Measurements from ENCODE around the gene OSBP2.

Gene OSBP2

DNA sequence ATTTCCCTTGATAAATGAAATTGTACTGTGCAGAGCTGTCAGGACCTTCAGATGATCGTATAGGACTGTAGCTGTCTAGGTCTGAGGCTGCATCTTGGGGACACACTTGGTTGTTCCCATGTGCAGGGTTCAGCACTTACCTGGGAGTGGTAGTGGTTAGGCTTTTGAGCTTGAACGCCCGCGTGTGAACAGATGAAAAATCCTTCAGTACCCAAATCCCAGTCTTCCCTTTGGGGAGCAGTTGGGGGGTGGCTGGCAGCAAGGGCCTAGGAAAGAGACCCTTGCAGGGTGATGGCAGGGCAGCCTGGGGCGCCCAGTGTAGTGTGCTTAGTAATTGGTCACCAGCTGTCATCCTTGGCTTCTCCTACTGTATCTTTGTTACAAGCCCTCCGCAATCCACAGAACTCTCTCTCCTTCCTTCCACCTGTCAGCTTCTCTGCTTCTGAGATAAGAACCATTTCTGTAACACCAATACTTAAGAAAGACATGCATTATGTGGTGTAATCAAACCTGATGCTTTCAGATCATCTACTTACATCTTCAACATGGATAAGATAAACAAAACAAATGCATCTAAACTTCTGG lies 209.3 kb downstream of the OSBP2 start:
- no peak for DNase-seq (ENCODE audit: low read depth in 2 of 2)

DNA sequence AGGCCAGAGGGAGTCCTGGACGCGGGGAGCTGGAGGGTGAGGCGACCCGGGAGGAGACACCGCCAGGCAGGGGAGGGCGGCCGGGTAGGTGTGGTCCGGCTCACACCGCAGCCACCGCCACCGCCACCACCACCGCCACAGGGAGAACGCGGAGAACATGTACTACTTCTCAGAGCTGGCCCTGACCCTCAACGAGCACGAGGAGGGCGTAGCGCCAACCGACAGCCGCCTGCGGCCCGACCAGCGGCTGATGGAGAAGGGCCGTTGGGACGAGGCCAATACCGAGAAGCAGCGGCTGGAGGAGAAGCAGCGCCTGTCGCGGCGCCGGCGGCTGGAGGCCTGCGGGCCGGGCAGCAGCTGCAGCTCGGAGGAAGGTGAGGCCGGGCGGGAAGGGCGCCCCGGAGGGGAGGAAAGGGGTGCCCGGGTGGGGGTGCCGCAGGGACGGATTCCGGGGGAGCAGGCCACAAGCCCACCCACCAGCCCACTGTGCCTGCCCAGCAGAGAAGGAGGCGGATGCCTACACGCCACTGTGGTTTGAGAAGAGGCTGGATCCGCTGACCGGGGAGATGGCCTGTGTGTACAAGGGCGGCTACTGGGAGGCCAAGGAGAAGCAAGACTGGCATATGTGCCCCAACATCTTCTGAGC lies 211.1 kb downstream of the OSBP2 start:
- no peak for DNase-seq (ENCODE audit: low read depth in 2 of 2)

DNA sequence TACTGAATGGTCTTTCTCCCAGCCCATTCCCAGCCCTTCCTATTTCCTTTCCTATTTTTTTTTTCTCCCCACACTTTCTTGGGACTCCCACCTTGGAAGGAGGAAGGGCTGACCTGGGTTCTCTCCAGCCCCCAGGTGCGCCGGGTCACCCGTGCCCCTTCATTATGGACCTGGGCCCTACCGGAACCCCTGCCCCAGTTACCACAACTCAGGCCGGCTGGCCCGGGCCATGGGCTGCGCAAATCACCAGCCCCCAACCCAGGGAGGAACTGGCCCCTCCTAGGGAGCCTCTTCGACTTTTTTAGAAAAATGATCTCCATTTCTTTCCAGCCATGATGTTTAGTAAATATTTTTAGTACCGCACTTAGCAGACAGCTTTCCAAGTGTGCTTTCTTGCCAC lies 211.7 kb downstream of the OSBP2 start:
- DNase-seq (ENCODE audit: low read depth in 2 of 2), result no peak

DNA sequence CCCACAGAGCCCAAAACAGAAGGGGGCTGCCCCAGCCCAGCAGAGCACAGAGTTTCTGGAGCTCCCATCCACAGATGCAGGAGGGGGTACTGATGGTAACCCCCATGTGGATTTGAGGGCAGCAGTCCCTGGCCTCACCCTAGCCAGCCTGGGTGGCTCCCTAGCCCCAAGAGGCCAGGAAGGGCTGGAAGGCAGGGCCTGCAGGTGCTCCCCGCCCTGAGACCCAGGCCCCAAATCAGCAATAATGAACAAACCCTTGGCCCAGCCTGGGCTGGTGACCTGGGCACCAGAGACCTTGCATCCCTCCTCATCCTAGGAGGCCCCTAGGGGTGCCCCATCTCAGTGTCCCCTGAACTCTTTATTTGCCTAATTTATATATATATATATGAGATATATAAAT lies 212.3 kb downstream of the OSBP2 start:
- no peak for DNase-seq (ENCODE audit: low read depth in 2 of 2)

DNA sequence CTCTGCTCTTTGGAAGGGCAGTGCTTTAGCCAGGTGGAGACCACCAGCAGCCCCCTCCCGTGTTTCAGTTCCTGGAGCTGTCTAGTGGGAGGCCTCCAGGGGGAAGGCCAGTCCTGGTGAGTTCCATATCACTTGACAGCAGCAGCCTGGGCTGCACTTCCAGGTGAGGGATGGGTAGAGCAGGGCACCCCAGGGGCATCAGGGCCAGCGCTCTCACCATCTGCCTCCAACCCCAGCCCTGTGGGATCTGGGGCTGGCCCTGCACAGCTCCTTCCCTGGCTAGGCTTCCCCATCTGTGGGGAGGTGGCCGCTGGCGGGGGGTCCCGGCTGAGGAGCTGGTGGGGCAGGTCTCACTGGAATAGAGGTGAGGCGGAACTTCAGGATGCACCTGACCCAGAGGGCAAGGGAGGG lies 213.4 kb downstream of the OSBP2 start:
- DNase-seq (ENCODE audit: low read depth in 2 of 2), result no peak

DNA sequence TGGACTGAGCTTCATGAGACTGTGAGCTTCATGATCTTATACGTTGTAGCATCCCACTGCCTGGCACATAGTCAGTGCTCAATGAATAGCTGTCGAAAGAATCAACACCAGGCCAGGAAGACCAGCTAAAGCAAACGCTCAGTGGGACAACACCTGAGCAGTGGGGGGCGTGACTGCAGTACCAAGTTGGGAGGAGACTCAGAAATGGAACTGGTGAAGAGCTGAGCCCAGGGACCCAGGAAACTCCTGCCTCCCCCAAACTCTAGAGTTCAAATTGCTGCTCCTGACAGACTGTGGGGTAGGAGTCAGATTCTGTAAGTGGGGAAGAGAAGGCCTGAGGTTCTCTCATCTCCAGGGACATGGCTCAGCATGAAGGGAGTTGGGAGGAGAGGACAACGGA lies 214.6 kb downstream of the OSBP2 start:
- DNase-seq (ENCODE audit: low read depth in 2 of 2), result no peak

DNA sequence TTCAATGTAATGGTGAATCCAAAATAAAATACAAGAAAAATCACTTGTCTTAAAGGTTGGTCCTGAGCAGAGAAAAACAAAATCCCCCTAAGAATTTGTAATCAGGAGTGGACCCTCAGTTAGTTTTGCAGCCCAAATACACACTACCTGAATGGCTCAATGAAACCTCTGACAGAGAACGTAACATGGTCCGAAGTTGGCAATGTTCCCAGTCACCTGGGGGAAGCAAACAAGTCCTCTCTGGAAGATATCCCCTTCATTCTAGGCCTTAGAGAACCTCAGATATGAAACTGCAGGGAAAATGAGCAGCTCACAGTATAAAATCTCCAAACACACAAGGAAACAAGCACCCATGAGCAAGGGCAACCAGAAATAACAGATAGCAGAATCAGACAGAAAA lies 215.7 kb downstream of the OSBP2 start:
- no peak for DNase-seq (ENCODE audit: low read depth in 2 of 2)

DNA sequence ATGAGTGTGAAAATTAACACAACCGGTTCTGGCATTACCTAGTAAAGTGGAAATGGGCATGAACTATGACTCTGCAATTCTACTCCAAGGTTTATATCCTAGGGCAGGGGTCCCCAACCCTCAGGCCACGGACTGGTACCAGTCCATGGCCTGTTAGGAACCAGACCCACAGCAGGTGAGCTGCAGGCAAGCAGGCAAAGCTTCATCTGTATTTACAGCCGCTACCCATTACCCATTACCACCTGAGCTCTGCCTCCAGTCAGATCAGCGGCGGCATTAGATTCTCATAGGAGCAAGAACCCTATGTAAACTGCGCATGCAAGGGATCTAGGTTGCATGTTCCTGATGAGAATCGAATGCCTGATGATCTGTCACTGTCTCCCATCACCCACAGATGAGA lies 224.1 kb downstream of the OSBP2 start:
- DNase-seq (ENCODE audit: low read depth in 2 of 2), result no peak

DNA sequence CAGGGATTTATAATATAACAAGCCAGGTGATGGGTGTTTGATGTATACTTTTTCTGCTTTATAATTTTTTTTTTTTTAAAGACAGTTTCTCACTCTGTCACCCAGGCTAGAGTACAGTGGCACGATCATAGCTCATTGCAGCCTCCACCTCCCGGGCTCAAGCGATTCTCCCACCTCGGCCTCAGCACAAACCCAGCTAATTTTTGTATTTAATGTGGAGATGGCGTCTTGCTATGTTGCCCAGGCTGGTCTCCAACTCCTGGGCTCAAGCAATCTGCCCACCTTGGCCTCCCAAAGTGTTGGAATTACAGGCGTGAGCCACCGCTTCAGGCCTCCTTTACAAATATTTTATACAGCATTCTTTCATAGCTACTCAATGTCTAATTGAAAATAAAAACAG lies 225.3 kb downstream of the OSBP2 start:
- DNase-seq (ENCODE audit: low read depth in 2 of 2), result no peak

DNA sequence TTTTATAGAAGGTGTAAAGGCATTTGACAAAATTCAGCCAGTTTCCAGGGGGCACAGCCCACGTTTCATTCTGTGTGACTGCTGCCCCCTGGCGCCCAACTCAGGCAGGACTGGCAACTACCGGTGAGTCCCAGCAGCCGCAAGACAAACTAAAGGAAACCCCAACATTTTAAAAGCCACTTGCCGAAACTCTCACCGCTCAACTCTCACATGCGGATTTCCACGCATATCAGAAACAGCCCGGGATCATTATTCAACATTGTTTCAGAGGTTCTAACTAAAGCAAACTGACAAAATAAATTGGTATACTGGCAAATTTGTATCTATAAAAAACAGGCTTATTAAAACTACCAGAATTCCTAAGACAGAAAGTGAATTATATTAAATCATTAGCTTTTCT lies 225.7 kb downstream of the OSBP2 start:
- peak; percentile 19 to 32 for DNase-seq (ENCODE audit: low read depth in 2 of 2)

DNA sequence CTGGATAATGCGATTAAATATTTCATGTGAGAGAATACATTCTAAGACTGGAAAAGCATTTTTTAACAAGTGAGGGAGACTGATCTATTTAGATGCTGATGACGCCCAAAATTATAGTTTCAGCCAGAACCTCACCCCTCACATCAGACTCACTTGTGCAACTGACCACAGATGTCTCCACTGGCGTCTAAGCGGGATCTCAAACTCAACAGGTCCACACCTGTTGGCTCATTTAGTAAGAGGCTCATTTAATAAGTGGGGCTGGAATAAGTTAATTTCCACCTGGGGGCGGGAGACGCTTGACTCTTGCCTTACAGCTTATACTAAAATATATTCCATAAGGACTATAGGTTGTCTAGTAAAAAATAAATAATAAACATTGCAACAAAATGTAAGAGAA lies 226.4 kb downstream of the OSBP2 start:
- no peak for DNase-seq (ENCODE audit: low read depth in 2 of 2)

DNA sequence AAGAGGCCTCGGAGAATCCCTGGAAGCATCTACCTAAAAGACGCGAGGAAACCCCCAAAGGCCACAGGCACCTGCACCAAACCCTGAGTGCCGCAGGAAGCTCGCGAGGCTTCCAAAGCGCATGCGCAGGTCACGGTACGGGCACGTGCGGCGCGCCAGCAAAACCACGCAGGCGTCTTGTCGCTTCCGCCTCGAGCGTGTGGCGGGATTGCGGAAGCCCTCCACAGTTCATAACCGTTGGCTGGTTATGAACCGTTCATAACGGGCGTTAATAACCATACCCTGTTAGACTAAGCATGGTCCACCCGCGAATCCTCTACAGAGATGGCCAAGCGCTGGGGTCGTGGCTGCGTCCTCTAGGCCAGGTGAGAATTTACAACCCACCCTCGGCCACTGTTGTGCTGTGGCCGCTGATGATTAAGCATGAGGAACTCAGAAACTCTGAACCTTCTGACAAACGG lies 227.5 kb downstream of the OSBP2 start:
- peak; percentile 13 to 25 for DNase-seq (ENCODE audit: low read depth in 2 of 2)

DNA sequence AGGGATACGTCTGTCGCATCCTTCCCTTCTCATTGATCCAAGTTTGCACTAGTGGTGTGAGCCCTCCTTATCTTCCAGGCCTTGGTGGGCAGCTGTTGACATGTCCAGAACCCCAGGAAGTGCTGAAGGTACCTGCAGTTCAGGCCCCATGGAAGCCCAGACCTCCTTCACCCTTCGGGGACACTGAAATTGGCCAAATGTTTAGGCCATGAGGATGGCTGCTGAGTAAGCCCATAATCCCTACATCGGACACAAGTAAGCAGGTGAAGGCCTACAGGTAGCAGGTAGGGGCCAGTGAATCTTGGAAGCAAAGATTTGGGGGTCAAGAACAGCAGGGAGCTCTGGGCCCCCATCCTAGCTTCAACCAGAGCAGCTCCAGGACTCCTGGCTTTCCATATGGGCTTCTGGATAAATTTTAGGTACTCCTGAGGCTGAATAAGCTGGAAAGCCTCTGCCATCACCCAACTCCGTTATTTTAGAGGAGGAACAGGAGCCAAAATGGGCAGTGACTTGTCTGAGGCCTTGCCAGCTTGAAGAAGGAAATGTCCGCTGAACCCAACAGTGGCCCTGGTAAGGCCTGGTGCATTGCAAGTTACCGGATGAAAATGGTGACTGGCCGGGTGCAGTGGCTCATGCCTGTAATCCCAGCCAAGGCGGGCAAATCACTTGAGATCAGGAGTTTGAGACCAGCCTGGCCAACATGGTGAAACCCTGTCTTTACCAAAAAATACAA lies 228.7 kb downstream of the OSBP2 start:
- DNase-seq (ENCODE audit: low read depth in 2 of 2), result no peak

DNA sequence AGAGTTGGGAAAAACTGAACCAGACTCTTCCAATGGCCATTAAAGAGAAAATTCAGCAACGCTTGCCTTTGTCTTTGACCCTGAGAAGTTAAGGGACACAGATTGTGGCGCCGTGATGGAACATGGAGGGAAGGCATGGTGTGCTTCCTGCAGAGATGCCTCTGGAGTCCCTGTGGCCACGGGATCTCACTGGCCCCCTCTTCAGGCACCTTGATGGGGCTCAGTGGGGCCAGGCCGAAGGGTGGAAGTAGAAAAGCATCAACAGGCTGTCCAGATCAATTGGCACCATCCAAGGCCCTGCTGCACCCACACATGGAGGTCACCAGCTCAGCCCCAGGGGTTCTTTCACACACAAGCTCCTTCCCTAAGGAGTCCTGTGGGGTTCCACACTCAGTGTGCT lies 231.0 kb downstream of the OSBP2 start:
- DNase-seq (ENCODE audit: low read depth in 2 of 2), result no peak

DNA sequence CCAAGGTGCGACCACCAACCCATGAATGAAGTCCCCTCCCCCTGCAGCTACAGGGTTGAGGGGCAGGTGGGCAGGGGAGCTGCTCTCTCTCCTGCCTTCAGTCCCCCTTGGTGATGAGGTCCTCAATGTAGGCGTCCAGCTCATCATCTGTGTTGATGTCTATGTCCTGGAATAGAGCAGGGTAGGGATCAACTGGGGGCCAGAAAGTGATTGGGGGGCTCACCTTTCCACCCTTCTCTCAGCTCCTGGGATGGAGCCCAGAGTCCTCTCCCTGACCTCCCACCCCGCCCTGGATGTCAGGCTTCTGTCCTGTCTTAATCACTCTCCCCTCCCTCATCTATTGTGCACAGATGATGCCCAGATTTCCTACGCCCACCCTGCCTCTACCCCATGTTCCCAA lies 232.0 kb downstream of the OSBP2 start:
- no peak for DNase-seq (ENCODE audit: low read depth in 2 of 2)

DNA sequence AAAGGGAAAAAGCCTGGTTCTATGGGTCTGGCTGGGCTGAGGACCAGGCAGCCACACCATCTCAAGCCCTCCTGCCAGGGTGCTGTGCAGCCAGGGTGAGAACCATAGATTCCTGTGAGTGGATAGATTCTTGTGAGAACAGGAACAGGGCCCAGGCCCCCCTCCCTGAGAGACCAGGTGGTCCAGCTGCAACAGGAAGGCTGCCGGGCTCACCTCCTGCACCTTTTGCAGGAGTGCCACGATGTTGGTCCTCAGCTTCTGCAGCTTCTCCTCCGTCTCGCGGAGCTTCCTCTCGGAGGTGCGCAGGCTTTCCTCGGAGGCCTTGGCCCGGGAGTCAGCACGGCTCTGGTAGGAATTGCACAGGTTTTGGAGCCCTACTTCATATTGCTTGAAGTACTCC lies 233.1 kb downstream of the OSBP2 start:
- no peak for DNase-seq (ENCODE audit: low read depth in 2 of 2)

DNA sequence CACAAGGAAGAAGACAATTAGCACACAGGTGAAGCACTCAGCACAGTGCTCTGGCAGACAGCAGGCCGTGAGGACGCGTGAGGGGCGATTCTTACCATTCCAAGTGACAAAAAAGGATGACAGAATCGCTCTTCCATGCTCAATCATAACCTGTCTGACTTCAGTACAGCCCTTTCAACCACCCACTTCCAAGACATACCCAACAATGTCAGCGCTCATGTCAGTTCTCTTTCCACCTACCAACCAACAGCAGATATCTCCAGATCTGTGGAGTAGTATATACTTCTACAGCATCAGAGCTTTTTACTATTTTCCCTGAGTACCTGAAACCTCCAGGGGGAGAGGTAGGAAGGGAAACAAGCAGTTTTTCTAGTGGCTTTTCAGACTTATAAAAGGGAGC lies 233.7 kb downstream of the OSBP2 start:
- DNase-seq (ENCODE audit: low read depth in 2 of 2), result no peak

DNA sequence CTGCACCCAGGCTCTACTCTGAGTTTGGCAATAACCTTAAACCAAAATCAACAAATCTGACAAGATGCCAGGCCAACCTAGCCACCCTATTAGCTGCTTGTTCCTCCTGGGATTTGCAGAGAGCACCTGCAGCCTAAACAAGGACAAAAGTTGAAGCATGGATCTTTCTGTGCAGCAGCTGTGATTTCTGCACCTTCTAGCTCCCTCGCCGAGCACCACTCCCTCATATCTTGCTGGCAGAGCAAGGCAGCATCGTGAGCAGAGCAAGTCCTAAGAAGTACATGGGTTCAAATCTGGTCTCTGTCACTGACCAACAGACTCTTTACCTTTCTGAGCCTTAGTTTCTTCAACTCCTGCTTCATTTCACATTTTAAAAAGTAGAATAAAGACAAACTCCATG lies 235.6 kb downstream of the OSBP2 start:
- no peak for DNase-seq (ENCODE audit: low read depth in 2 of 2)

DNA sequence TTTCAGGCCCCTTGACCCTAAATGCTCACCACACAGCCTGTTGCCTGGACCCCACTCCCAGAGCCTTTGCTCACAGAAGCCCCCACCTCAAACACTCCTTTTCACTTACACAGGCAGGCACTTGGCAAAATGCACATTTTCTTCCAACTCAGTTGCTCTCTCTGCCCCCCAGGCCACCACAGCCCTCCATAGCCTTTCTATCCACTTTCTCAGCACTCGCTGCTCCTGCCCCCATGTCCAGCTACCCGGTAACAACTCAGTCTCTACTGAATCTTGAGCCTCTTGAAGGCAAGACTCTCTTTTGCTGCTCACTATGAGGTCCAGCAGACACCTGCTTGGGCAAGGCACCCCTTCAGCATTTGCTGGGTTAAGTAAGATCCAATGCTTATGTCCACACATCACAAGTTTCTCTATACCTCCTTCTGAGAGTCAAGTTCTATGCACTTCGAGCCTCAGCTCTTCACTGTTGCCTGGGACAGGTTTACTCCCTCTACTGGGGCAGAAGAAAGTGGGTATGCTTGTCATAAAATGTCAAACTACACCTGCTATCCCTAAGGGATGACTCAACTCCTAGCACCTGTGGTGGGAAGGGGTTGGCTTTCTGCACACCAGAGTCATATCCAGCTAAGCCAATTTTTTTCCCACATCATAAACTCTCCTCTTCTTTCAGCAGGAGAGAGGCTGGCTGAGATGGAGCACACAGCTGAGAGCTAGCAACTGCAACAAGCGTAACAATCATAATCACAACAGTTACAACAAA lies 237.0 kb downstream of the OSBP2 start:
- no peak for DNase-seq (ENCODE audit: low read depth in 2 of 2)

DNA sequence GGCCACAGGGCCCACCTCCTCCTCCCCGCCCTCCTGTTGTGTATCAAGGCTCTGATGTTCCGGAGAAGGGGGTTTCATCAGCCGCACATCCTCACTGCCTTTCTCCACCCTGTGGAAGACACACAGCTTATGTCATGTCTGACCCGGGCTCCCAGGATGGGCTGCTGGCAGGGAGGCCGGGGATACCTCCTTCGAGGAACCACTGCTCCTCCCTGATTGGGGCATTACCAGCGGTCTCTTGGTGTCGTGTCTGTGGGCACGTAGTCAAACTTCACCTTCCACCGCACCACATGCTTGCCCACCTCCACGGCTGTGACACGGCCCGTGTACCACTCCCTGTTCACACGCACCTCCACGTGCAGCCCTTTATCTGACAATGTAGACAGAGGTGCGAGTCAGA lies 238.0 kb downstream of the OSBP2 start:
- DNase-seq (ENCODE audit: low read depth in 2 of 2), result no peak

DNA sequence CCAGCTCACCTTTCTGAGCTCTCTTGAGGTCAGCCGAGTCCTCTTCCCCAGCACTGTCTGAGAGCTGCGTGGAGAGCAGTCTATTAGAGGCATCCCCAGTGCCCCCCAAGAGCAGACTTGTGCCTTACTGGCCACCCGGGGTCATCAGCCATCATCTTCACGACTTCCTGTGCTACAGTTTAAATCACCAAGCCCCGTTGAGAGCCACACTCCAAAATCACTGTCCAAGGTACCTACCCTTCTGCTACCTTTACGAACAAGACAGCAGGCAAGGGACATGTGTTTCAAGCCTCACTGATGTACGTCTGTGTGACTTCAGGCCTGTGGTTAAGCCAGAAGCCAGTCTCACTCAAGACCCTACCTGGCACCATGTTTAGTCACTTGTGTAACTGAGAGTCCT lies 238.8 kb downstream of the OSBP2 start:
- DNase-seq (ENCODE audit: low read depth in 2 of 2), result no peak

DNA sequence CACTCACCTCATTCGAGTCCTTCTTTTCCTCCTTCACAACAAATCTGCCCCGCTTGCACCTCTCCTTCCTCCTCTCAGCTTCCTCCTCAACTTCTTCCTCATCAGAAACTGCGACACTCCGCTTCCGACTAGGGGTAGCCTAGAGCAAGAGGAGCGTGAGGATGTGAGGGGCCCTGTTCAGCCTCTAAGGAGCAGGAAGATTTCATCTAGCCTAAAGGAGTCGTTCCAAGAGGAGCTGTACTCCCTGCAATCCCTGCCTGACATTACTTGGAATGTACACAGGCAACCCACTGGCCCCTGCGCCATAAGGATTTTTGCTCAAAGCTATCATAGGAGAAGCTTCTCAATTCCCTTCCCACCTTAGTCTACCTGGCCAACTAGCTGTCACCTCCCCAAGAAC lies 239.4 kb downstream of the OSBP2 start:
- DNase-seq (ENCODE audit: low read depth in 2 of 2), result no peak

All from fibroblast of skin of left quadriceps (primary cell).